T-helper 1 cell treated with Interleukin-12 subunit alpha and Interleukin-12 subunit beta and Interleukin-4 antibody, amounts not matched to agents 30 ng/mL and 1 ng/mL, for 36 hours (primary cell): Measurements from ENCODE around the gene ART1. TPM values are rescaled to one million over a fixed set of nuclear protein-coding genes. Genes with fewer than 3 reads are reported as not detected.
"Not testable (repeated sequence)": the region's sequence is repeated elsewhere in the genome, so short reads cannot be mapped to it uniquely, and the experiment has no call there.

Experiments
- intact Hi-C: fragments of 100-400 bp; cut with micrococcal nuclease; formaldehyde crosslinking; loops from one replicate; pipeline ENCODE4 v1.15.1; 2024
- total RNA-seq: library from RNA; stranded (reverse); gene quantifications from 2 replicates; pipeline ENCODE4 v1.2.3, GENCODE V29; 2022

ART1 gene
- not detected in 2 replicates for total RNA-seq

- intact Hi-C loops = no loop called here
Observed at GRCh38 chr11:3644817-3645235, at the start of gene ART1. Gene ART1, plus strand, starts transcription at chr11:3645128. Its CDS starts 14,086 bp downstream, at chr11:3659214.

DNA sequence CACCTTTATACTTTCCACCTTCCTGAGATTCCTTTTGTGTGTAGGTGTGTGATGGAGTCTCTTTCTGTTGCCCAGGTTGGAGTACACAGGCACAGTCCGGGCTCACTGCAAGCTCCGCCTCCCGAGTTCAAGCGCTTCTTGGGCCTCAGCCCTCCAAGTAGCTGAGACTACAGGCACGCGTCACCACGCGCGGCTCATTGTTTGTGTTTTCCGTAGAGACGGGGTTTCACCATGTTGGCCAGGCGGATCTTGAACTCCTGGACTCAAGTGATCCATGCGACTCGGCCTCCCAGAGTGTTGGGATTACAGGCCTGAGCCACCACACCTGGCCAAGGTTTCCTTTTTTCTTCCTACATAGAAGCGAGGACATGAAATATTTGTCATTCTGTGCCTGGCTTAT lies 47.2 kb upstream of the ART1 start:
- intact Hi-C loops = not testable (repeated sequence)

DNA sequence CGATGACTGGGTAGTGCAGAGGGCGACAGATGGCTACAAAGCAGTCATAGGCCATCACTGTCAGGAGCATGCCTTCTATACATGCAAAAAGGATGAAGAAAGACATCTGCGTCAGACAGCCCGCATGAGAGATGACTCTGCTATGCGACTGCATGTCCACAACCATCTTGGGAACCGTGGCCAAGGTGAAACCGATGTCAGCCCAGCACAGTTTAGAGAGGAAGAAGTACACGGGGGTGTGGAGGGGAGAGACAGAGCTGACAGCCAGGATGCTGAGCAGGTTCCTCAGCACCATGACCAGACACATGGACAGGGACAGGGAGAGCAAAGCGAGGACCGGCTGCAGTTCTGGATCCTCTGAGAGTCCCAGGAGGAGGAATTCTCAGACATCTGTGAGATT lies 44.7 kb upstream of the ART1 start:
- intact Hi-C loops = loop anchor here (10.0 kb wide), 1 partner anchor 205 kb away; the partner anchor contains the start of gene PGAP2

DNA sequence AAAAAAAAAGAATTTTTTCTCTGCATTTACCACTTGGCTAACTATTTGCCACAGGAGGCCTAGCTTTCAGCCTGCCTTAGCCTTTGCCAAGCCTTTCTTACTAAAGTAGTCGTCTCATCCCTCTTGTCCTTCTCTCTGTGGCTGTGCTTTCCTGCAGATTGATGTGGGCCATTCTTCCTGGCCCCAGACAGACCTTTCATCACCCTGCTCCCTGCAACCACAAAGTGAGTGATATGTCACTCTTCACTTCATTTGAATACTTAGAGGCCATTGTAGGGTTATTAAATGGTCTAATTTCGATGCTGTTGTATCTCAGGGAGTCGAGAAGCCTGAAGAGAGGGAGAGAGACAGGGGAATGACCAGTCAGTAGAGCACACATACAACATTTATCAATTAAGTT lies 40.8 kb upstream of the ART1 start:
- intact Hi-C loops = loop anchor here (10.0 kb wide), 1 partner anchor 201 kb away; the partner anchor contains the start of gene PGAP2

DNA sequence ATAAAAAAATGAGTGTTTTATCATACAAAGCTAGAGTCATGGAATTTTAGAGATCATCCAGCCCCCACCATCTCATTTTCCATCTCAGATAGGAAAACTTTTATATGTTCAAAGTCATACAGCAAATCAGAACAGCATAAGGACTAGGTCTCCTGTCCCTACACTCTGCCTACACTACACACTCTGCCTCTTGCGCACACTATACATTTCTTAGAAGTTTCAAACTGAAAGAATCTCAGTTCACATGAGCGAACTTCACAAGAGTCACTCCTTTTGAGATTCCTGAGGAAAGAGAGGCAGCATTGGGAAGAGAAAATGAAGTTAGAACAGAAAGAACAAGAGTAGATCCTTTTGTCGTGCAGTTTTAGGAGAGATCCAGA lies 39.7 kb upstream of the ART1 start:
- intact Hi-C loops = loop anchor here (10.0 kb wide), 1 partner anchor 200 kb away; the partner anchor contains the start of gene PGAP2

DNA sequence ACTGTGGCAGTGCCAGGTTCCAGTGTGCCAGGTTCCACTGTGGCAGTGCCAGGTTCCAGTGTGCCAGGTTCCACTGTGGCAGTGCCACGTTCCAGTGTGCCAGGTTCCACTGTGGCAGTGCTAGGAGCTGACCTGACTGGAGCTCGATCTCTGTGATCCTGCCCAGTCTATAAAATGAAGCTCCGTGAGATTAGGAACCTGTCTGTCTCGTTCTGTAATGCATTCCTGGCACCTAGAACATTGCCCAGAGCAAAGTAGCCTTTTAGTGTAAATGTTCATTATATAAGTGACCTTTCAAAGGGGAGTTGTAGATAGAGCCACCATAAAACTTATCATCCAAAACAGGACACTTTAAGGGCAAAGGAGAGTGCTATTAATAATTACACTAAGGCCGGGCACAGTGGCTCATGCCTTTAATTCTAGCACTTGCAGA lies 39.1 kb upstream of the ART1 start:
- intact Hi-C loops = loop anchor here (10.0 kb wide), 1 partner anchor 199 kb away; the partner anchor contains the start of gene PGAP2

DNA sequence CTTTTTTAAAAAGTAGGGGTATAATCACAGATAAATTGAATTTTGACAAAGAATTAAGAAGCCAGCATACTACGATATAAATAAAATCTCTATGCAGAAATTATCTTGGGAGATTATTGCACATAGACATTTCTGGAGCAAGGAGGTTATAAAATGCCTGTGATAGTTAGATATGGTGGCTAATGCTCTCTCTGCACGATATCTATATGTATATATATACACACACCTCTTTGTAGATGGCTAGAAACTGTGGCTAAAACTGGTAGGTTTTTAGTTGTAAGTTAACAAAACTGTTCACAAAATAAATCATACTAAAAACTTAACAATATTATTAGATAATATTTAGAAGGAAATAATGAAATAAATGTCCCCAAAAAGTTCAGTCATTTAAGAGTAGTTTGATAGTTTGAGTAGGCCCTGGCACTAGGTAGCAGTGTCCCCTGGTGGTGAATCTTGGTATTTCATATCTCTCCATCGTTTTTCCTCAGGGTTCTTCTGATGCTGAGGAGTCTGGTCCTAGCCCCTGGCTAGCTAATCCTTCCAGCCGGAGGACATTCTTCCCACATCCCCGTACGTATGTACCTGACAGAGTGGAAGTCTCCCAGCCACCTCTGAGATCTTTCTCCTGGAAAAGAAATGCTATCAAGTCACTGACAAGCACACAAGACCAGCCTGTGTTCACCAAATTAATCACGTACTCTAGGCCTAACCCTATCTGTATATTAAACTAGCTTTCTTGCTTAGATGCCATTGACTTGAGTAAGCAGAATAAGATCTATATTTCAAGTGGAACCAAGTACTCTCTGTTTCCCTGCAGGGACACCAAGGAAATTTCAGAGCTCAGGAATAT lies 35.3 kb upstream of the ART1 start:
- intact Hi-C loops = loop anchor here (1.0 to 10.0 kb wide), 3 partner anchors 21 to 195 kb away; partner anchors contain the start of gene PGAP2

- intact Hi-C loops = no loop called here
Observed at GRCh38 chr11:3610846-3611245, 34.1 kb upstream of the ART1 start.

DNA sequence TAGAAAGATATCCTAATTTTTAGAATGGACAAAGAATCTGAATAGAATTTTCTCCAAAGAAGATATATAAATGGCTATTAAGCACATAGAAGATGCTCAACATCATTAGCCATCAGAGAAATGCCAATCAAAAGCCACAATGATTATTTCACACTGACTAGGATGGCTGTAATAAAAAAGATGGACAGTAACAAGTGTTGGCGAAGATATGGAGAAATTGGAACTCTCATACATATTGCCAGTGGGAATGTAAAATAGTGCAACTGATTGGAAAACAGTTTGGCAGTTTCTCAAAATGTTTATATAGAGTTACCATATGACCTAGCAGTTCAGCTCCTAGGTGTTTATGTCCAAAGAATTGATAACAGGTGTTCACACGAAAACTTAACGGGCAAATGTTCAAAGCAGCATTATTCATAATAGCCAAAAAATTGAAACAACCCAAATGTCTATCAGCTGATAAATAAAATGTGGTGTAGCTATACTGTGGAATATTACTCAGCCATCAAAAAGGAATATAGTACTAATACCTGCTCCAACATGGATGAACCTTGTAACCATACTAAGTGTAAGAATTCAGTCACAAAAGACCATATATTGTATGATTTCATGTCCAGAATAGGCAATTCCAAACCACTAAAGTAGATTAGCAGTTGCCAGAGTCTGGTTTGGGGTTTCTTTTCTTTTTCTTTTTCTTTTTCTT lies 32.8 kb upstream of the ART1 start:
- intact Hi-C loops = no loop called here

GRCh38 chr11:3613998-3614741 lies 30.8 kb upstream of the ART1 start:
- intact Hi-C loops = no loop called here

- intact Hi-C loops = no loop called here
Observed at GRCh38 chr11:3614742-3615171, 30.2 kb upstream of the ART1 start.

GRCh38 chr11:3615998-3616397 lies 28.9 kb upstream of the ART1 start:
- intact Hi-C loops = no loop called here

GRCh38 chr11:3616721-3617460 lies 28.0 kb upstream of the ART1 start:
- intact Hi-C loops = no loop called here

DNA sequence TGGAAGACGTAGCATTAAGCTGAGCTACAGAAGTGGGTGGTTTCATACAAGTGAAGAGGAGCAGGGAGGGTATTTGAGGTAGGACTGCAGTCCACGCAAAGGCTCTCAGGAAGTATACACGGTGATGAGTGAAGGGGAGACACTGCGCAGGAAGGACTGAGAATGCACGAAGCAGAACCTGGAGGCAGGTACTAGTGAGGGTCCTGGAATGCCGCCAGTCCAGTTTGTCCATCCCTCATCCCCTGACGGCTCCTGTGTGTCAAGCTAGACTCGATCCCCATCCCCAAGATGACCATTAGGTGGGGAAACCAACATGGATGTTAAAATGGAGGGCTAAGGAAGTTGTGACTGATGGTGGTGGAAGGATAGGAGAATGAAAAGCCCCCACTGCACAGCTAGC lies 26.9 kb upstream of the ART1 start:
- intact Hi-C loops = no loop called here

DNA sequence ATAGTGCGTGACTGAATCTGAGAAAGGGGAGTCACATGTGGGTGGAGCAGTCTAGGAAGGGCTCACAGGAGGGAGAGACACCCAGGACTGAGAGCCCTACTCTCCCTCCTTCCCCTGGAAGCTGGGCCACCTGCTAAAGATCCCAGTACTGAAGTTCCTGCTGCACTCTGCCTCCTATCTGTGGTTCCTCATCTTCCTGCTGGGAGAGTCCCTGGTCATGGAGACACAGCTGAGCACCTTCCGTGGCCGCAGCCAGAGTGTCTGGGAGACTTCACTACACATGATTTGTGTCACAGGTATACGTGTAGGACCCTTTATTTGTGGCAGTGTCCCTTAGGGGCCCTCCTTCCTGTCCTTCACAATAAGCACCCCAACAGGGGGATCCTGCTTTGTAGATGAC lies 22.4 kb upstream of the ART1 start:
- intact Hi-C loops = no loop called here

DNA sequence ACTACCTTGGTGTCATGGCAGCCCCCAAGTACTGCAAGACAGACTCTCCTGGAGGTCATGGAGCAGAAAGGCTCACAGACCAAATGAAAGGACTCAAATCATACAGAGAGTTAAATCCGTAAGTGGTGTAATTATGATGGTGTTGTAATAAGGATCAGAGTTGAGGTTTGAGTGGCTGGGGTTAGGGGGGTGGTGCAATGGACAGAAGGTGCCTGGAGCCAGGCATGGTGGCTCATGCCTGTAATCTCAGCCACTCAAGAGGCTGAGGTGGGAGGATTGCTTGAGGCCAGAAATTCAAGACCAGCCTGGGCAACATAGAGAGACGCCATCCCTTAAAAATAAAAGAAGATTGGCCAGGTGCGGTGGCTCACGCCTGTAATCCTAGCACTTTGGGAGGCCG lies 21.8 kb upstream of the ART1 start:
- intact Hi-C loops = no loop called here

DNA sequence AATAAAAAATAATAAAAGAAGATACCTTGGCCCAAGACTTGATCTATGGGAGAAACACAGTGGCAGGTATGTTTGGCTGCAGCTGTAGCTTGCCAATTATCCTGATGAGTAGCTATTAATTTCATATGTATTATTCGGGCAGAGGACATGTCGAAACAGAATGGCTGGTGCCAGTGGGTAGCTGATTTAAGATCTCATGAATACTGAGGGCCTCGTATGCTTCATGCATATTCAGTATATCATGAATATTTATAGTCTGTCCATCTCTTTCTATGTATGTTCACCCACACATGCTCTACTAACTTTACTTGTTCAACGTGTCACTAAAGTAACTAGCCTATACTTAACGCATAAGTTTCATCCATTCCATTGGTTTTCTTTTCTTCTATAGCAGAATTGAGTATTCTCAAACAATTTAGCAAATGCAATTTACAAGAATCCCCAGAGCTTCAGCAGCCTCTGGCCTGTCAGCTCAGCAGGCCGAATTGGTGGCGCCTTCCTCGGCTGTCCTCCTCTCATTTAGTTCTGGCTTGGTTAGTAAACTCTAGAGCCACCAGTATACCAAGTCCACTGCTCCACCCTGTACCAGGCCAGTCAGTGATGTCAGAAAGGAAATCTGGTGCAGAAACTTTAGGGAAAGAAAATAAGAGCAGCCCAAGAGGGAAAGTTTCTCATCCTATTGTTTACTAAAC lies 21.0 kb upstream of the ART1 start:
- intact Hi-C loops = no loop called here

DNA sequence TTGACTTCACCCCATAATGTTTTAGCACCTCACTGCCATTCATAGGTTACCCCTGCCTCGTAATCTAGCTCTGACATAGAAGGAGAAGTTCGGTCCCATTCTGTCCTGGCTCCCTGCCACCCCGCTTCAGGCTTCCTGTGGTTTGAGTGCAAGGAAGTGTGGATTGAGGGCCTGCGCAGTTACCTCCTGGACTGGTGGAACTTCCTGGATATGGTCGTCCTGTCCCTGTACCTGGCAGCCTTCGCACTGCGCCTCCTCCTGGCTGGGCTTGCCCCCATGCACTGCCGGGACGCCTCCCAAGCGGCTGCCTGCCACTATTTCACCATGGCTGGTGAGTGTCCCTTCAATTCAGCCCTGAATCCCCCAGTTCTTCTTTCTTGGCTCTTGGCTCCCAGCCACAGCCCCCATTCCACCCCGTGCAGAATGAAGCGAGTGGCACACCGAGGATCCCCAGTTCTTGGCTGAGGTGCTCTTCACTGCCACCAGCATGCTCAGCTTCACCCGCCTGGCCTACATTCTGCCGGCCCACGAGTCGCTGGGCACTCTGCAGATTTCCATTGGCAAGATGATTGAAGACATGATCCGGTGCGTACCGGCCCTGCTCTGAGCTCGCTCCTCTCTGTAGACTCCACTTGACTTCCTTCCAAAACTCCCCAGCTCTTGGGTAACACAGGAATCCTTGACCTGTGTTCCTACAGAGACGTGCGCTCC lies 18.5 kb upstream of the ART1 start:
- intact Hi-C loops = no loop called here

GRCh38 chr11:3627291-3627690 lies 17.6 kb upstream of the ART1 start:
- intact Hi-C loops = no loop called here

DNA sequence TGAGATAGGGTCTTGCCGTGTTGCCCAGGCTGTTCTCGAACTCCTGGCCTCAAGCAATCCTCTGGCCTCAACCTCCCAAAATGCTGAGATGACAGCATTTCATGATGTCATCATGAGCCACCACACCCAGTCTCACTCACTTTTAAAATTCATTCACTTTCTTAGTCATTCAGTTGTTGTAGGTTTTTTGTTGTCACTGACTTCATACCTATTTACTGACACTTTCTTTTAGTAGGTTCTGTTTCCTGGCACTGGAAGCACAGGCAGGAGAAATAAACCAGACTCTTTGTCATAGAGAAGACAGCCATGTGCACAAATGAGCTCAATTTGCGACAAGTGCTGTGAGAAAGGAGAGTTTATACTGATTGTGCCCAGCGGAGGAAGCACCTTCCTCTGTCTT lies 13.6 kb upstream of the ART1 start:
- intact Hi-C loops = no loop called here
